GM11168 (cell line): Measurements from ENCODE around the gene SOCS3.

Experiments used
- in situ Hi-C: fragments of 300-500 bp; cut with MboI; formaldehyde crosslinking; loops from one replicate; pipeline ENCODE4 v1.12.0; 2022; ENCODE audit warnings: low sequenced_read_pairs; ENCODE audit not compliant: unreplicated experiment

SOCS3 gene

DNA sequence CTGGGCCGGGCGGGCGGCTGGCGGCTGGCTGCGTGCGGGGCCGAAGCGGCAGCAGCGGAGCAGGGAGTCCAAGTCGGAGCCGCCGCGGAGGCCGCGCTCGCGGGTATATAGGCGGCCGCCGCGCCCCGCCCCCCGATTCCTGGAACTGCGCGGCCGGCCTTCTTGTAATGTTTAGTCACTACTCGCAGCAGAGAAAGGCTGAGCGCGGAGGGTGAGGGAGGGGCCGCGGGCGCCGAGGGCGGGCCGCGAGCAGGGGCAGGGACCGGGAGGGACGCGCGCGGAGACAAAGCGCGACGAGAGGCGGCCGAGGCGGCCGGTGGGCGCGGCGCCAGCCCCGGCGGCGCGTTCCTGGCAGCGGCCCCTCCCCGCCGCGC is at the start of gene SOCS3:
TSS of gene SOCS3 (minus strand) at position 81 of the 374 bp plus-strand sequence. CDS start 982 bp downstream, outside the sequence.
- in situ Hi-C loops = loop anchor here (5.0 kb wide), 1 partner anchor 73 kb away; no protein-coding TSS in a partner anchor

GRCh38 chr17:78409191-78409928 is 49.5 kb upstream of the SOCS3 start:
- in situ Hi-C loops = no loop called here

DNA sequence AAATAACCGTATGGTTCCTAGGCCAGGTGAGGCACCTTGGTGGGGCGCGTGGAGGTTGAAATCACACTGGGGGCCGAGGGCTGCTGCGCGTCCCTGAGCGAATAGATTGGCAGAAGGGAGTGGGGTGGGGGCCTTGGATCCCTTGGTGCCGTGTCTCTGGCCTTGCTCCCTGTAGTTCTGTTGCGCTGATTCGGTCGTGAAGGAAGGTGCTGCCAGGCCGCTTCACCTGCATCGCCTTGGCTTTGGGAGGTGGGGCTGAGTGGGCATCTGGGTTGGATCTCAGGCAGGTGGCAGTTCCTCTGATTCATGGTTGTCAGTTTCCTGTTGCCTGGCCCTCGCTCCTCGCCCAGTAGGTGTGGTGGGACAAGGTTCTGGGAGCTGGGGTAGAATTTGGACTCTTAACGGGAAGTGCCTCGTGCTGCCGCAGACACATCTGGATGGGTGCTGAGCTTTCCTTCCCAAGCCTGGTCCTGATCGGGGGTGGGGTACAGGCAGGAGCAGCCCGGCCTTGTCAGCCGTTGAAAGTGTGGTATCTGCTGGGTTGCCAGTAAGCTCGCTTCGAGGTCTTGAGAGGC is 48.7 kb upstream of the SOCS3 start:
- in situ Hi-C loops = no loop called here

DNA sequence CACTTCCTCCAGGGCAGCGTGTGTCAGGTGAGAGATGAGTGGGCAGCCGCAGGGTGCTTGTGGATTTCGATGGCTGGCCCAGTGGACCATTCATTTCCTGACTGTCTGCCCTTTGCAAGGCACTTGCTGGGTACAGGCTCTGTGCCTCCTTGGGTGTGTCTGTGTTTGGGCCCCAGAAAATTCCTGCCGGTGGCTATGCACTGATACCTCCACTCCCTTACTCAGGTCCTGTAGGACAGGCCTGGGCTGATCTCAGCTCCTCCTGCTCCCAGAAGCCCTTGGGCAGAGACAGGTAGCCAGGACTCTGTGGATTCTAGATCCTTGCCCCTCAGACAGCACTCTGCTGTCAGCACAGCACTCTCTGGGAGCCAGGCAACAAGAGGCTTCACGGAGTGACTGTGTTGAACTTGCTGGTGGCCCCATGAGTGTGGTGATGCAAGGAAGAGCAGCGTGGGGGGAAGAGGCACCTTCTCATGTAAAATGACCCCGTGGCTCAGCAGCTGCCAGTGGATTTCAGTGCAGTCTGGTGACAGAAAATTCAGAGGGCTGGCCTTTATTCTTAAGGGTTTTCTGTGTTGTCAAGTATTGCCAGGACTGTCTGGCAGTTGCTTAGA is 47.6 kb upstream of the SOCS3 start:
- in situ Hi-C loops = no loop called here

DNA sequence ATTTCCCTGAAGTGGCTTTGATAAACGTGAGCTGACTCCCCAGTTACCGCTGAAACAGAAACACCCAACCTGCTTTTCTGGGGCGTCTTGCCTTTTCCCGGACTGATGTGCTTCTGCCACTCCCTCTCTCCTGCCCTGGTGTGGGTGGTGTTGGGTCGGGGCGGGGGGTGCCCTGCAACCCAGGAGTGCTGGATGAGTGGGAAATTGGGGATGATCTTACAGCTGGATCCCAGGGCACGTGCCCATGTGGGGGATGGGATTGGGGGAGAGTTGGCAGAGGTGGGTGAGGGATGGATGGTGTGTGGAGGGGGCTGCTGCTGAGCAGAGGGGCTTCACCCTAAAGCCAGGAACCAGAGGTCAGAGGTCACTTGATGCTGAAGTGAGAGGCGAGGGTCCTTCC is 47.0 kb upstream of the SOCS3 start:
- in situ Hi-C loops = no loop called here

GRCh38 chr17:78406396-78406795 is 46.5 kb upstream of the SOCS3 start:
- in situ Hi-C loops = no loop called here

DNA sequence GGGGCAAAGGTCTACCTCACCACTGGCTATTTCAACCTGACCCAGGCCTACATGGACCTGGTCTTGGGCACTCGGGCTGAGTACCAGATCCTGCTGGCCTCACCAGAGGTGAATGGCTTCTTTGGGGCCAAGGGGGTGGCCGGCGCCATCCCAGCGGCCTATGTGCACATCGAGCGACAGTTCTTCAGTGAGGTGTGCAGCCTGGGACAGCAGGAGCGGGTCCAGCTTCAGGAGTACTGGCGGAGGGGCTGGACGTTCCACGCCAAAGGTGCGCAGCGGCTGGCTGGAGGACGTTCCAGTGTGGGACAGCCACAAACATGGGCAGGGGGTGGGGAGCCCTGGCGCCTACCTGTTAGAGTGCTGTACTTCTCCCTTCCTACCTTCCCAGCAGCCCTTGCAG is 43.9 kb upstream of the SOCS3 start:
- in situ Hi-C loops = no loop called here

- in situ Hi-C loops = no loop called here
Observed at GRCh38 chr17:78401891-78402290, 42.0 kb upstream of the SOCS3 start.

DNA sequence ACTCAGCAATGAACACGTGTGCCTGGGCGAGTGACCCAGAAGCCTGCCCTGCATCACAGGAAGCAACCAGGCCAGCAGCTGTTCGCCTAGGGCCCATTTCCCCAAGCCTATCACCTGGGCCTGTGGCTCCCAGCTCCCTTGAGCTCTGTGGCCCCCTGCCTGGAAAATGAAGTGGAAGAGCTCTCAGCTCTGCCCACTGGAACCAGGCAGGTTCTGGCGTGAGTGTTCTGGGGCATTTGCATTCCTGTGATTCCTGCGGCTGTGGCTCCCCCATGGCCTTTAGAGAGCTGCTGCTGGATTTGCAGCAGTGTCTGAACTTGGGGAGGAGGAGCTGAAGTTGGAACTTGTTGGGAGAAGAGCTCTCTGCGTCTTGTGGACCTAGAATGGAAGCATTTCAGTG is 41.4 kb upstream of the SOCS3 start:
- in situ Hi-C loops = no loop called here

- in situ Hi-C loops = no loop called here
Observed at GRCh38 chr17:78400581-78401240, 40.8 kb upstream of the SOCS3 start.

- in situ Hi-C loops = no loop called here
Observed at GRCh38 chr17:78399693-78400144, 39.8 kb upstream of the SOCS3 start.

GRCh38 chr17:78399028-78399692 is 39.3 kb upstream of the SOCS3 start:
- in situ Hi-C loops = no loop called here

DNA sequence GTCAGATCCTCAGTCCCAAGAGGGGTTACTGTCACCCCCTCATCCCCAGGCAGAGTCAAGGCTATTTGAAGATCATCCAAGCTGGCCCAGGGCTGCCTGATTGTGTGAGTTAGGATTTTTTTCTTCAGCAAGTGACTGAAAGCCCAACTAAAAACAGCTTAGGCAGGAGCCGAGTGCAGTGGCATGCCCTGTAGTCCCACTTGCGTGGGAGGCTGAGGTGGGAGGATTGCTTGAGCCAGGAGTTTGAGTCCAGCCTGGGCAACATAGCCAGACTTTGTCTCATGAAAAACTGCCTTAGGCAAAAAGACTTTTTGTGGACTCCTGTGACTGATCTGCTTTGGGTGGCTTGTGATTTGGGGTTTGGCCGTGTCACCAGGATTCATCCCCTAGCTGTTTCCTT is 38.5 kb upstream of the SOCS3 start:
- in situ Hi-C loops = no loop called here

- in situ Hi-C loops = no loop called here
Observed at GRCh38 chr17:78397681-78398101, 37.8 kb upstream of the SOCS3 start.

- in situ Hi-C loops = no loop called here
Observed at GRCh38 chr17:78396441-78397337, 36.8 kb upstream of the SOCS3 start.

GRCh38 chr17:78395155-78395554 is 35.3 kb upstream of the SOCS3 start:
- in situ Hi-C loops = no loop called here

GRCh38 chr17:78394209-78394608 is 34.3 kb upstream of the SOCS3 start:
- in situ Hi-C loops = no loop called here

DNA sequence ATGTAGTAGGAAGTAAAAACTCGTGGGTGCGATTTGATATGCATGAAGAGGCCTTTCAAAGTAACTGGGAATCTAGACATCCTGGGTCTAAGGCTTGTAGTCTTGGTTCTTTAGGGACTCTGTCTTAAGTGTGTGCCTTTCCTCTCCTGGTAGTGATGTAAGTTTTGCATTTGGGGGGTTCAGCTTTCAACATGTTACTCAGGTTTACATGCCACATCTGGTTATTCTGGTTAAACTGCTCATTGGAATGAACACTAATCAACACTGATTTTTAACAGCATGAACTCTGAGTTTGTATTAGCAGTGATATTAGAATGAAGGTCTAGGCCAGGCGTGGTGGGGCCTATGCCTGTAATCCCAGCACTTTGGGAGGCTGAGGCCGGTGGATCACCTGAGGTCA is 33.7 kb upstream of the SOCS3 start:
- in situ Hi-C loops = no loop called here

DNA sequence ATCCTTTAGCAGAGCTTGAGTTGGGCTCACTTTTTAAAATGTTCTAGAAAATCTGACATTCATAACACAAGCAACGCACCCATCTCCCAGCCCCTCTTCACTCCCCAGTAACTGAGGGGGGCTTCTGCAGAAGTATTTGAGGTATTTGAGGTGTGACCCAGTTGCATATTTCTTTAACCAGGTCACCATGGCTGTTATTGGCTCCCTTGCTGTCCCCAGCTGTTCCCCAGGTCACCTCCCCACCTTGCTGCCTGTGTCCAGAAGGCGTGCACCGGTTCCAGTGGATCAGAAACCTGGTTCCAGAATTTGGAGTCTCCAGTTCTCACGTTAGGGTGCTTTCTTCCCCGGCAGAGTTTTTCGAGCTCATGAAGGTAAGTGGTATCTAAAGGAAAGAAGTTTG is 32.4 kb upstream of the SOCS3 start:
- in situ Hi-C loops = no loop called here

- in situ Hi-C loops = no loop called here
Observed at GRCh38 chr17:78391843-78392242, 32.0 kb upstream of the SOCS3 start.
